HepG2 (cell line): ENCODE data around the gene DAD1. TPM values are rescaled to one million over a fixed set of nuclear protein-coding genes. Genes with fewer than 3 reads are reported as not detected.
A peak's percentile ranks its signal among the peaks of the same experiment; 100 is the strongest.
"Not testable (repeated sequence)": the region's sequence is repeated elsewhere in the genome, so short reads cannot be mapped to it uniquely, and the experiment has no call there.

Source experiments
- ATAC-seq: fragments of 200-7000 bp; cut with Tn5 transposase; 3 replicates; pipeline ENCODE4 v1.9.1; 2020; ENCODE audit warnings: mild to moderate bottlenecking, moderate library complexity
- BruUV-seq: library from RNA; stranded (reverse); fragments of 400-500 nt; replicated peaks from 2 replicates; lab custom pipeline; 2021; lab: Mats Ljungman, UMichigan
- CTCF ChIA-PET: fragments of 300-600 bp; formaldehyde crosslinking; extraction: SDS; loops from one replicate; lab custom pipeline; 2021; ENCODE audit warnings: low total read pairs, inconsistent platforms, low intra/inter-chr PET ratio; lab: Yijun Ruan, JAX
- POLR2A ChIA-PET: fragments of 350-600 bp; sonication (Branson Sonifier 250); formaldehyde crosslinking; loops from one replicate; lab custom pipeline; 2020; ENCODE audit warnings: antibody characterized with exemption, inconsistent platforms; lab: Yijun Ruan, JAX
- DNase-seq: peaks from one replicate; pipeline ENCODE4 v3.0.0-alpha.2; 2015; ENCODE audit warnings: low spot score
- FAIRE-seq: peaks from 3 replicates; lab custom pipeline; 2011; peaks lifted over from hg19 to GRCh38; lab: Jason Lieb, UNC
- H2AFZ ChIP-seq: one replicate; pipeline ENCODE4 v1.6.1; 2011; ENCODE audit warnings: low read length, inconsistent platforms
- H3K27ac ChIP-seq: fragments of 300-600 bp; 3 replicates; pipeline ENCODE4 v1.8.0; 2011; ENCODE audit warnings: mixed run types, mild to moderate bottlenecking, mixed read lengths, low read length, inconsistent platforms; ENCODE audit not compliant: insufficient read depth; ENCODE audit errors: extremely low read length
- H3K27me3 ChIP-seq, 2 experiments: fragments of 200-600 bp in 1 of 2; 2 replicates in 1 of 2; 3 replicates in 1 of 2; pipeline versions ENCODE4 v1.6.0 to v1.8.0; 2011; ENCODE audit warnings: low read length in 2 of 2, mild to moderate bottlenecking in 2 of 2, moderate library complexity in 2 of 2, inconsistent platforms in 1 of 2; ENCODE audit not compliant: insufficient read depth in 2 of 2, control insufficient read depth in 1 of 2
- H3K36me3 ChIP-seq, 2 experiments: fragments of 200-600 bp in 1 of 2; replicated peaks in 1 of 2; 2 replicates in 1 of 2; 3 replicates in 1 of 2; pipeline versions ENCODE4 v1.5.1 to v1.8.0; 2011; ENCODE audit warnings: low read length in 2 of 2, inconsistent platforms in 1 of 2; ENCODE audit not compliant: insufficient read depth in 2 of 2, control insufficient read depth in 1 of 2
- H3K4me1 ChIP-seq: 2 replicates; pipeline ENCODE4 v1.5.1; 2012; ENCODE audit warnings: low read length, inconsistent platforms; ENCODE audit not compliant: insufficient read depth
- H3K4me2 ChIP-seq: 2 replicates; pipeline ENCODE4 v1.6.0; 2011; ENCODE audit warnings: low read depth, low read length, inconsistent platforms
- H3K4me3 ChIP-seq, 3 experiments: fragments of 200-600 bp in 1 of 3; sonication (generic), shearing (Covaris generic) in 1 of 3; replicated peaks in 1 of 3; 2 replicates each; pipeline ENCODE4 v1.5.1; 2011 to 2016; ENCODE audit warnings: low read length in 3 of 3, inconsistent platforms in 2 of 3, low read depth in 2 of 3, mild to moderate bottlenecking in 2 of 3, control low read depth in 1 of 3, mixed read lengths in 1 of 3; ENCODE audit not compliant: insufficient read depth in 1 of 3
- H3K79me2 ChIP-seq: one replicate; pipeline ENCODE4 v1.6.1; 2011; ENCODE audit warnings: low read length, inconsistent platforms; ENCODE audit not compliant: insufficient read depth
- H3K9ac ChIP-seq: 2 replicates; pipeline ENCODE4 v1.6.0; 2011; ENCODE audit warnings: mild to moderate bottlenecking, low read depth, low read length, inconsistent platforms; ENCODE audit not compliant: insufficient read depth
- H3K9me3 ChIP-seq: 2 replicates; pipeline ENCODE4 v1.5.1; 2012; ENCODE audit warnings: mild to moderate bottlenecking, low read length
- H4K20me1 ChIP-seq: 2 replicates; pipeline ENCODE4 v1.6.0; 2011; ENCODE audit warnings: inconsistent platforms, mild to moderate bottlenecking, low read length, moderate library complexity; ENCODE audit not compliant: insufficient read depth
- JUND ChIP-seq: sonication (generic); formaldehyde crosslinking; IDR thresholded peaks from 2 replicates; pipeline ENCODE4 v1.8.0; 2022; ENCODE audit warnings: mild to moderate bottlenecking, missing genetic modification reagents
- MEF2D ChIP-seq: sonication (generic); formaldehyde crosslinking; IDR thresholded peaks from 2 replicates; pipeline ENCODE4 v1.5.1; 2020; ENCODE audit warnings: mild to moderate bottlenecking, missing genetic modification reagents
- NRL ChIP-seq: sonication (generic); formaldehyde crosslinking; IDR thresholded peaks from 2 replicates; pipeline ENCODE4 v1.5.0; 2020; ENCODE audit warnings: missing genetic modification reagents, mild to moderate bottlenecking, moderate library complexity, borderline replicate concordance
- PHF20 ChIP-seq: sonication (generic); formaldehyde crosslinking; IDR thresholded peaks from 2 replicates; pipeline ENCODE4 v1.5.0; 2020; ENCODE audit warnings: mild to moderate bottlenecking, missing genetic modification reagents
- SP2 ChIP-seq: sonication (generic); formaldehyde crosslinking; IDR thresholded peaks from 2 replicates; pipeline ENCODE4 v1.5.1; 2020; ENCODE audit warnings: mild to moderate bottlenecking, missing genetic modification reagents
- ZBTB44 ChIP-seq: sonication (generic); formaldehyde crosslinking; IDR thresholded peaks from 2 replicates; pipeline ENCODE4 v1.4.0; 2020; ENCODE audit warnings: missing genetic modification reagents
- ZBTB46 ChIP-seq: sonication (generic); formaldehyde crosslinking; IDR thresholded peaks from 2 replicates; pipeline ENCODE4 v1.4.0; 2020; ENCODE audit warnings: mild to moderate bottlenecking, missing genetic modification reagents, borderline replicate concordance
- WGBS: methylation state at CpG from one replicate; pipeline ENCODE4 v1.1.6; 2017; ENCODE audit warnings: low lambda C conversion rate; 5-methylcytosine and 5-hydroxymethylcytosine counted together
- in situ Hi-C: cut with HindIII; loops from 2 replicates; pipeline ENCODE4 v1.10.0; 2017; ENCODE audit warnings: low pct_unique_long_range_greater_than_20kb; ENCODE audit not compliant: extremely low pct_ligation_motif_present
- intact Hi-C: fragments of 100-400 bp; cut with micrococcal nuclease; formaldehyde crosslinking; loops from one replicate; pipeline ENCODE4 v1.10.0; 2022; ENCODE audit not compliant: unreplicated experiment
- polyA plus RNA-seq, 8 experiments: library from polyadenylated mRNA; depleted of rRNA in 3 of 8; stranded (reverse) in 7 of 8; unstranded in 1 of 8; fragments of >200 nt; fragmentation: Illumina TruSeq in 4 of 8; extraction: Trizol in 4 of 8; gene quantifications; 2 replicates each; pipeline versions ENCODE4 v1.2.1 to v1.2.3, GENCODE V29; 2011 to 2016; ENCODE audit warnings: low read depth in 4 of 8, missing spikeins in 1 of 8, mixed read lengths in 1 of 8; ENCODE audit not compliant: insufficient read depth in 1 of 8
- total RNA-seq, 5 experiments: library from RNA; depleted of rRNA; stranded (reverse); fragments of >200 nt; fragmentation: Illumina TruSeq; extraction: Trizol; gene quantifications; 2 replicates each; pipeline ENCODE4 v1.2.3, GENCODE V29; 2016; ENCODE audit warnings: low read depth in 1 of 5
- TF ChIP-seq, protein P1 (sequence below): sonication (generic); formaldehyde crosslinking; IDR thresholded peaks from 2 replicates; pipeline ENCODE4 v1.4.0; 2020; ENCODE audit warnings: missing genetic modification reagents
- TF ChIP-seq, protein P2 (sequence below): sonication (generic); formaldehyde crosslinking; conservative IDR thresholded peaks from 2 replicates; pipeline ENCODE4 v1.4.0; 2020; ENCODE audit warnings: missing genetic modification reagents

Gene DAD1
- total and polyA plus RNA-seq, 2 of the 13 experiments (the other 11 are each of a cell fraction or from before 2014, with no cell fraction given), result 558 to 626 TPM

GRCh38 chr14:22566266-22566665, 22.8 kb downstream of the DAD1 start:
- in situ Hi-C loops, ATAC-seq, H4K20me1 ChIP-seq, H3K9ac ChIP-seq, BruUV-seq, H3K4me3 ChIP-seq, H3K9me3 ChIP-seq, H3K4me2 ChIP-seq, intact Hi-C loops, FAIRE-seq, POLR2A ChIA-PET, H2AFZ ChIP-seq, H3K27ac ChIP-seq, DNase-seq, H3K27me3 ChIP-seq: not testable (repeated sequence)
- CTCF ChIA-PET, result interaction anchor here (5.5 kb wide), 1 partner anchor 7 kb away, joined by 142 read pairs; no protein-coding TSS in a partner anchor
- Histone ChIP-seq H3K79me2 (peaks cover 25% of the 10 kb centered on the region), H3K36me3 (peaks cover 36 to 63% of the 10 kb centered on the region in 2 experiments), H3K4me1 (peaks cover 25% of the 10 kb centered on the region)
- TF ChIP-seq, protein P1, sequence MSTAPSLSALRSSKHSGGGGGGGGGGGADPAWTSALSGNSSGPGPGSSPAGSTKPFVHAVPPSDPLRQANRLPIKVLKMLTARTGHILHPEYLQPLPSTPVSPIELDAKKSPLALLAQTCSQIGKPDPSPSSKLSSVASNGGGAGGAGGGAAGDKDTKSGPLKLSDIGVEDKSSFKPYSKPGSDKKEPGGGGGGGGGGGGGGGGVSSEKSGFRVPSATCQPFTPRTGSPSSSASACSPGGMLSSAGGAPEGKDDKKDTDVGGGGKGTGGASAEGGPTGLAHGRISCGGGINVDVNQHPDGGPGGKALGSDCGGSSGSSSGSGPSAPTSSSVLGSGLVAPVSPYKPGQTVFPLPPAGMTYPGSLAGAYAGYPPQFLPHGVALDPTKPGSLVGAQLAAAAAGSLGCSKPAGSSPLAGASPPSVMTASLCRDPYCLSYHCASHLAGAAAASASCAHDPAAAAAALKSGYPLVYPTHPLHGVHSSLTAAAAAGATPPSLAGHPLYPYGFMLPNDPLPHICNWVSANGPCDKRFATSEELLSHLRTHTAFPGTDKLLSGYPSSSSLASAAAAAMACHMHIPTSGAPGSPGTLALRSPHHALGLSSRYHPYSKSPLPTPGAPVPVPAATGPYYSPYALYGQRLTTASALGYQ (CRISPR knock-in tag), result 0 out of 2 replicates have a peak, but pooled peaks have one; percentile 10
- TF ChIP-seq NRL (CRISPR knock-in tag), result 0 out of 2 replicates have a peak, but pooled peaks have one; percentile 29
- over 99% methylated on average over 9 of the region's 9 CpGs for WGBS

- 98% methylated on average over 3 of the region's 3 CpGs for WGBS
- no peak overlapping the region for H2AFZ ChIP-seq
- no peaks in the 10 kb centered on the region for H3K27me3 ChIP-seq
- intact Hi-C loops, result no loop called here
- CTCF ChIA-PET, result no interaction called here
- H3K27ac ChIP-seq, result no peak overlapping the region
- peaks cover 33 to 63% of the 10 kb centered on the region in 2 experiments for H3K36me3 ChIP-seq
- in situ Hi-C loops, result no loop called here
- H3K9ac ChIP-seq, result no peak overlapping the region
- ATAC-seq (no peak), FAIRE-seq (no peak), DNase-seq (no peak)
- H4K20me1 ChIP-seq, result peaks cover 9% of the 10 kb centered on the region; the same call in 1 of the 2 replicates
- H3K4me2 ChIP-seq, result no peak overlapping the region
- POLR2A ChIA-PET, result interaction anchor here (0.6 kb wide), 1 partner anchor 381 kb away, joined by 3 read pairs; no protein-coding TSS in a partner anchor
- peaks cover 30% of the 10 kb centered on the region for H3K4me1 ChIP-seq
- peaks cover 25% of the 10 kb centered on the region for H3K79me2 ChIP-seq
- no peaks in the 10 kb centered on the region for H3K9me3 ChIP-seq
- no TSS peak for BruUV-seq
- H3K4me3 ChIP-seq, result no peak overlapping the region
- TF ChIP-seq SP2 (CRISPR knock-in tag) (no peak), ZBTB46 (CRISPR knock-in tag) (no peak), PHF20 (CRISPR knock-in tag) (no peak), JUND (CRISPR knock-in tag) (no peak), MEF2D (no peak), ZBTB44 (CRISPR knock-in tag) (no peak)
- TF ChIP-seq, protein P2, sequence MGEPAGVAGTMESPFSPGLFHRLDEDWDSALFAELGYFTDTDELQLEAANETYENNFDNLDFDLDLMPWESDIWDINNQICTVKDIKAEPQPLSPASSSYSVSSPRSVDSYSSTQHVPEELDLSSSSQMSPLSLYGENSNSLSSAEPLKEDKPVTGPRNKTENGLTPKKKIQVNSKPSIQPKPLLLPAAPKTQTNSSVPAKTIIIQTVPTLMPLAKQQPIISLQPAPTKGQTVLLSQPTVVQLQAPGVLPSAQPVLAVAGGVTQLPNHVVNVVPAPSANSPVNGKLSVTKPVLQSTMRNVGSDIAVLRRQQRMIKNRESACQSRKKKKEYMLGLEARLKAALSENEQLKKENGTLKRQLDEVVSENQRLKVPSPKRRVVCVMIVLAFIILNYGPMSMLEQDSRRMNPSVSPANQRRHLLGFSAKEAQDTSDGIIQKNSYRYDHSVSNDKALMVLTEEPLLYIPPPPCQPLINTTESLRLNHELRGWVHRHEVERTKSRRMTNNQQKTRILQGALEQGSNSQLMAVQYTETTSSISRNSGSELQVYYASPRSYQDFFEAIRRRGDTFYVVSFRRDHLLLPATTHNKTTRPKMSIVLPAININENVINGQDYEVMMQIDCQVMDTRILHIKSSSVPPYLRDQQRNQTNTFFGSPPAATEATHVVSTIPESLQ (CRISPR knock-in tag), result no peak
Measured at GRCh38 chr14:22565391-22565945, 23.6 kb downstream of the DAD1 start.
